ENCODE measurements around the gene PROKR1. TPM values are rescaled to one million over a fixed set of nuclear protein-coding genes. Genes with fewer than 3 reads are reported as not detected.

PROKR1 gene
- total RNA-seq, 2 donors from 2014 or later: 2.9 to 4.4 TPM

DNA sequence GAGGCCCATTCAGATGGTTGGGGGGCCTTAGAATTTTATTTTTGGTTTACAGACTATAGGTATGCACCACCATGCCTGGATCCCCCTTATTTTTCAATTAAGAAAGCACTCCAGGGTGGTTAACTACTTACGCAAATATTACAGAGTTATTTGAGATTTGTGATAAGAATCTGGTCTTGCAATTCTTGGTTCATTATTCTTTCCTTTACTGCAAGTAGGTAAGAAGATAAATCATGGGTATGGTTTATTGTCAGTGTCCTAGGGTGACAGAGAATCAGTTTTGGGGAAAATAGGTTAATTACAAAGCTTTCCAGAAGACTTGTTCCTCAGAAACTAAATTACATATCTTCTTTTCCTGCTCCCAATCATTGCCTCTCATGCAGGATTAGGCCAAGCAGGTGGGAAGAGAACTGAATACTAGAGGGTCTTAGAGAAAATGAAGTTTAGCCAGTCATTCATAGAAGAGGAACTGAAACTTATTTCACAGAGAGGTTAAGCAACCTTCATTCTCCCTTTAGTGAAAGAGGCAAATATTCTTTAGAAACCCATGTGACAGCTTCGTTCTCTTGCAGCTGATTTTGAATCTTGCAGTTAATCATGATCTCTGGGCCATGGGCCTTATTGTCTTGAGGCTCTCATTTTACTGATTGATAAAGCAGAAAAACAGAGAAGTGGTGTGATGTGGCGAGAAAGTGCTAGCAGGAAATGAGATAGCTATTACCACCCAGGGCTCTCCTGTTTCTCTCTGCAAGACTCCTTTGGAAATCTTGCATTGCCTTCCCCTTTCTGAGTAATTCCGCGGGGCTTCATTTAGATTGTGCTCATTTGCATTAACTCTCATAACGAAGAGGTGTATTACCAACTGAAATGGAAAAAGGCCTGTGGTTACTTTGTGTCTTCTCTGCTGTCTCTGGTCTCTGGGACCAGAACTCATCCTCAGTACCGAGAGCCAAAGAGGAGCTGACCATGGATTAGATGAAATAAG is 46.5 kb downstream of the PROKR1 start:
- TF ChIP-seq, protein P1, sequence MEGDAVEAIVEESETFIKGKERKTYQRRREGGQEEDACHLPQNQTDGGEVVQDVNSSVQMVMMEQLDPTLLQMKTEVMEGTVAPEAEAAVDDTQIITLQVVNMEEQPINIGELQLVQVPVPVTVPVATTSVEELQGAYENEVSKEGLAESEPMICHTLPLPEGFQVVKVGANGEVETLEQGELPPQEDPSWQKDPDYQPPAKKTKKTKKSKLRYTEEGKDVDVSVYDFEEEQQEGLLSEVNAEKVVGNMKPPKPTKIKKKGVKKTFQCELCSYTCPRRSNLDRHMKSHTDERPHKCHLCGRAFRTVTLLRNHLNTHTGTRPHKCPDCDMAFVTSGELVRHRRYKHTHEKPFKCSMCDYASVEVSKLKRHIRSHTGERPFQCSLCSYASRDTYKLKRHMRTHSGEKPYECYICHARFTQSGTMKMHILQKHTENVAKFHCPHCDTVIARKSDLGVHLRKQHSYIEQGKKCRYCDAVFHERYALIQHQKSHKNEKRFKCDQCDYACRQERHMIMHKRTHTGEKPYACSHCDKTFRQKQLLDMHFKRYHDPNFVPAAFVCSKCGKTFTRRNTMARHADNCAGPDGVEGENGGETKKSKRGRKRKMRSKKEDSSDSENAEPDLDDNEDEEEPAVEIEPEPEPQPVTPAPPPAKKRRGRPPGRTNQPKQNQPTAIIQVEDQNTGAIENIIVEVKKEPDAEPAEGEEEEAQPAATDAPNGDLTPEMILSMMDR (conservative IDR thresholded peaks at IDR 0.05): no peak
- Mint-ChIP-seq H3K27me3 (ENCODE audit: insufficient read depth) (no peaks in the 10 kb centered on the region), H3K9me3 (peaks cover 6% of the 10 kb centered on the region), H3K36me3 (ENCODE audit: low read depth) (peaks cover 17% of the 10 kb centered on the region), H3K4me3 (no peak overlapping the region), H3K4me1 (peaks cover 28% of the 10 kb centered on the region), H3K27ac (peak overlapping the region; percentile 45)
- no peaks in the 10 kb centered on the region for H3K27me3 ChIP-seq (ENCODE audit: control insufficient read depth, insufficient read depth, low read length, poor library complexity, severe bottlenecking)
- peak overlapping the region; percentile 4 for H3K4me3 ChIP-seq (ENCODE audit: low read length)
- no peaks in the 10 kb centered on the region for H3K9me3 ChIP-seq (ENCODE audit: control insufficient read depth, low read length)
- DNase-seq: no peak
- no peak overlapping the region for H3K27ac ChIP-seq (ENCODE audit: low read depth, low read length)
- peaks cover 3% of the 10 kb centered on the region for H3K4me1 ChIP-seq (ENCODE audit: control insufficient read depth, insufficient read depth, low read length)
- WGBS, 2 experiments (ENCODE audit: insufficient coverage in 1 of 2, insufficient read length in 1 of 2): 40 to 47% methylated on average over 4 to 7 of the region's 7 CpGs
- no peaks in the 10 kb centered on the region for H3K36me3 ChIP-seq (ENCODE audit: control insufficient read depth, insufficient read depth, low read length)
- H3K9ac ChIP-seq (ENCODE audit: extremely low read depth, low read length, poor library complexity, severe bottlenecking): no peak overlapping the region

DNA sequence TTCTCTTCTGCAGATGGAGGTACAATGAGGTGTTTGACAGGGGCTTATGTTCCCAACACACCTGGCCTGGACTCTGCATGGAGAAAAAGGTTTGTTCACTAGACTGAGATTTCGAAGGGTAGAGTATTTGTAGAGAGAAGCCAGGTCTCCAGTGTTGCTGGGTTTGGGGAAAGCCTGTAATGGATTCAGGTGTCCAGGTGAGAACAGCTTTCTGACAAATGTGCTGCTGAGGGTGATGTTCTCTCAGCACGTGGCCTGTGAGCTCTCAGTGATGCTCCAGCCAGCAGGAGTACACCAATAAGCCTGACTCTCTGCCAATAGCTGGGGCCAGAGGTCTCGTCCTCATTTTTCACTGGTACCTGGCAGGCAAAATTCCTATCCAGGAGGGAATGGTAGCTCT is 47.5 kb downstream of the PROKR1 start:
- no peak overlapping the region for H3K4me3 ChIP-seq (ENCODE audit: low read length)
- Mint-ChIP-seq H3K4me3 (no peak overlapping the region), H3K27me3 (ENCODE audit: insufficient read depth) (no peaks in the 10 kb centered on the region), H3K27ac (no peak overlapping the region), H3K9me3 (peaks cover 7% of the 10 kb centered on the region), H3K36me3 (ENCODE audit: low read depth) (peaks cover 17% of the 10 kb centered on the region), H3K4me1 (peaks cover 26% of the 10 kb centered on the region)
- 84 to 95% methylated on average over 3 of the region's 3 CpGs for WGBS, 2 experiments (ENCODE audit: insufficient coverage in 1 of 2, insufficient read length in 1 of 2)
- no peak overlapping the region for H3K9ac ChIP-seq (ENCODE audit: extremely low read depth, low read length, poor library complexity, severe bottlenecking)
- TF ChIP-seq, protein P1 (conservative IDR thresholded peaks at IDR 0.05): no peak
- no peaks in the 10 kb centered on the region for H3K9me3 ChIP-seq (ENCODE audit: control insufficient read depth, low read length)
- DNase-seq: no peak
- H3K27me3 ChIP-seq (ENCODE audit: control insufficient read depth, insufficient read depth, low read length, poor library complexity, severe bottlenecking): no peaks in the 10 kb centered on the region
- peaks cover 3% of the 10 kb centered on the region for H3K4me1 ChIP-seq (ENCODE audit: control insufficient read depth, insufficient read depth, low read length)
- no peaks in the 10 kb centered on the region for H3K36me3 ChIP-seq (ENCODE audit: control insufficient read depth, insufficient read depth, low read length)
- H3K27ac ChIP-seq (ENCODE audit: low read depth, low read length): no peak overlapping the region

DNA sequence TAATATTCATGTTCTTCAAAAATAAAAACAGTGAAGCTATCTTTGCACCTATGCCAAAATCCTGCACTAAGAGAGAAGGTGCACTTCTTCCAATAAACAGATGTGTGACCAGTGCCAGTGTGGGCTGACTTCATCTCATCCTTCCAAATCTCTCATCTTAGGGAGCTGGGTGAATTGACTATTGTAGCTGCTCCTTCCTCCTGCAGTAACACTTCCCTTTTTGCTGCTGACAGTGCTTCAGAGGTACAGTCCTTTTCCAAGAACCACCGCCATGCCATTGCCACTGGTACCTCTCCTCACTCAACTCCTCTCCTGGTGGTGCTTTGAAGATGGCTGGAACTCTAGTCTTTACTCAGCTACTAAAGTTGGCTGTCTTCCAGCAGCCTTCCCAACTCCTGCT is 49.1 kb downstream of the PROKR1 start:
- no peak overlapping the region for H3K27ac ChIP-seq (ENCODE audit: low read depth, low read length)
- TF ChIP-seq, protein P1 (conservative IDR thresholded peaks at IDR 0.05): no peak
- H3K4me3 ChIP-seq (ENCODE audit: low read length): no peak overlapping the region
- Mint-ChIP-seq H3K36me3 (ENCODE audit: low read depth) (peaks cover 19% of the 10 kb centered on the region), H3K27me3 (ENCODE audit: insufficient read depth) (no peaks in the 10 kb centered on the region), H3K4me1 (peaks cover 20% of the 10 kb centered on the region), H3K4me3 (no peak overlapping the region), H3K27ac (no peak overlapping the region), H3K9me3 (peaks cover 18% of the 10 kb centered on the region)
- 88% methylated on average over 1 of the region's 1 CpG; no CpG with 5 or more reads in 1 of the 2 experiments for WGBS, 2 experiments (ENCODE audit: insufficient coverage in 1 of 2, insufficient read length in 1 of 2)
- peaks cover 8% of the 10 kb centered on the region for H3K9me3 ChIP-seq (ENCODE audit: control insufficient read depth, low read length)
- DNase-seq: no peak
- H3K4me1 ChIP-seq (ENCODE audit: control insufficient read depth, insufficient read depth, low read length): peaks cover 3% of the 10 kb centered on the region
- H3K36me3 ChIP-seq (ENCODE audit: control insufficient read depth, insufficient read depth, low read length): no peaks in the 10 kb centered on the region
- no peaks in the 10 kb centered on the region for H3K27me3 ChIP-seq (ENCODE audit: control insufficient read depth, insufficient read depth, low read length, poor library complexity, severe bottlenecking)
- no peak overlapping the region for H3K9ac ChIP-seq (ENCODE audit: extremely low read depth, low read length, poor library complexity, severe bottlenecking)
